Measurements from ENCODE around the gene TUB.
A peak's percentile ranks its signal among the peaks of the same experiment; 100 is the strongest.

The TUB gene

DNA sequence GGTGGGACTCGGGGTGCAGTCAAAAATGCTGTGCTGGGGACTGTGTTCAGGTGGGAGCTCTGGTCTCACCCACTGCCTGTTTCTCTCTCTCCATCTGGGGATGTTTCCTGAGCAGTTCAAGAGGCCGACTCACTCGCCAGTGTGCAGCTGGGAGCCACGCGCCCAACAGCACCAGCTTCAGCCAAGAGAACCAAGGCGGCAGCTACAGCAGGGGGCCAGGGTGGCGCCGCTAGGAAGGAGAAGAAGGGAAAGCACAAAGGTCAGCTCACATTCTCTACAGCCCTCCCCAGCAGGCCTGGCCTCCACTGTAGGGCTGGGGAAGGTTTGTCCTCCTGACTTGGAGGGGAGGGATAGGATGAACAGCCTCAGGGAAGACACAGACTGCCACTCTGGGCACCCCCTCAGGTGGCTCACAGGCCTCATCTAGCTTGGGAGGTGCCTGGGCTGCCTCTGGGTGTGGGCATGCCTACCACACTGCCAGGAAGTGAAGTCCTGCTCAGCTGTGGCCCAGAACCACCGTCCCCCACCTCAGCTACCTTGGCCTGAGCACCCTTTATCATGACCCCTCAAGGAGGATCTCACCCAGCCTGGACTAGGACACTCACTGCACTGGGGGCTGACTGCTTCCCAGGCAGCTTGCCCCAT, 13.0 kb downstream of the TUB start:
- DNase-seq: no peak

DNA sequence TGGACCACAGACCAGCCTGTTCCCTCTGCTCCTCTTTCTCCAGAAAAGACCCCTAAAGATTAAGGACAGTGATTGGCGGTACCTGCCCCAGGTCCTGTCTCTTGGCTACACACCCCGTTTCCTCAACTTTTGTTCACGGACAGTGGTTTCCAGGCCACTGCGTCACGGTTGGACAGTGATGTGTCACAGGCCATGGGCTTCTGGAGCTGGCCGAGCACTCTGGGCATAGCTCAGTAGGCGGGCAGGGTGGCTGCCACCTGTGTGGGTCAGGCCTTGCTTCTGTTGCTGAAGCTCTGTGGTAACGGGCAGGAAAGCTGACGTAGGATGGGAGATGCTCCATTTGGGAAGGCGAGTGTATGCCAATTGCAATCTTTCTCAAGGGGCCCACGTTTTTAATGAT, 13.6 kb downstream of the TUB start:
- DNase-seq: no peak

GRCh38 chr11:8095371-8095770, 14.4 kb downstream of the TUB start:
- DNase-seq: no peak

- no peak for DNase-seq
Observed at GRCh38 chr11:8095806-8096522, 15.0 kb downstream of the TUB start.

DNA sequence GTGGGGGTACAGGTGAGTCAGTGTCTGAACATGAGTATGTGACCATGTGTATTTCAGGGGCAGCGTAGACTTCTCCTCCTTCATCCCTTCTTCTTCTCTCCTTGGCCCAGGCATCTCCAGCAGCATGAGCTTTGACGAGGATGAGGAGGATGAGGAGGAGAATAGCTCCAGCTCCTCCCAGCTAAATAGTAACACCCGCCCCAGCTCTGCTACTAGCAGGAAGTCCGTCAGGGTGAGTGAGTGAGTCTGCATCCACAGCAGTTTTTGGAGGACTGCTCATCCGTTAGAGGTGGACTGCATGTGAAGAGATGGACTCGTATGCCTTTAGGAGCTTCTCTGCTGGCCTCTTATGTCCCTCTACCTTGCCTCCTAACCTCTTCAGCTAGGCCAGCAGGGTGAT, 15.6 kb downstream of the TUB start:
- DNase-seq: no peak

DNA sequence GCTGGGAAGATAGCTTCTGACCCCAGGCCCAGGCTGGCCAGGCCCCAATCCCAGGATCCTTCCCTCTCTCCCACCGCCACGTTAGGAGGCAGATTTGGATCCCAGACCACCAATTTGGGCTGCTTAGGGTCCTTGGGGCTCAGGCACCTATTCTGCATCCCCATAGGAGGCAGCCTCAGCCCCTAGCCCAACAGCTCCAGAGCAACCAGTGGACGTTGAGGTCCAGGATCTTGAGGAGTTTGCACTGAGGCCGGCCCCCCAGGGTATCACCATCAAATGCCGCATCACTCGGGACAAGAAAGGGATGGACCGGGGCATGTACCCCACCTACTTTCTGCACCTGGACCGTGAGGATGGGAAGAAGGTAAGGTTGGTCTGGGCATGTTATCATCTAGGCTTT, 16.1 kb downstream of the TUB start:
- no peak for DNase-seq

- no peak for DNase-seq
Observed at GRCh38 chr11:8097468-8097867, 16.5 kb downstream of the TUB start.

DNA sequence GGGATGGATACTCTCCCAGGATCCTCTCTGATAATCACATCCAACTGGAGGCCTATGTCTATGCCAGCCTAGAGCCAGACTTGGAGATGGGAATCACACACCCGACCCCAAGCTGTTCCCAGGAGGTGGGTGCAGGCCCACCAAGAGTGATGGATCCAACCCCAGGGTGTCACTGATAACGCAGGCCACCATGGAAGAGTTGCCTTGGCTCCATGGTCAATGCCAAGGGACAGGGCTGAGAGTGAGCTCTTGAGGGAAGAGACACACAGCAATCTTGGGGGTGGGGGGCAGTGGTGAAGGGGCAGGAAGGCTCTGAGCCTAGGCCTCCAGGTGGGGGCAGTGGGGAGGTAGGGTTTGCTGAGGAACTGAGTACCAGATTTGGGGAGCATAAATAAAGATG, 16.9 kb downstream of the TUB start:
- no peak for DNase-seq

GRCh38 chr11:8098361-8098760, 17.4 kb downstream of the TUB start:
- no peak for DNase-seq

DNA sequence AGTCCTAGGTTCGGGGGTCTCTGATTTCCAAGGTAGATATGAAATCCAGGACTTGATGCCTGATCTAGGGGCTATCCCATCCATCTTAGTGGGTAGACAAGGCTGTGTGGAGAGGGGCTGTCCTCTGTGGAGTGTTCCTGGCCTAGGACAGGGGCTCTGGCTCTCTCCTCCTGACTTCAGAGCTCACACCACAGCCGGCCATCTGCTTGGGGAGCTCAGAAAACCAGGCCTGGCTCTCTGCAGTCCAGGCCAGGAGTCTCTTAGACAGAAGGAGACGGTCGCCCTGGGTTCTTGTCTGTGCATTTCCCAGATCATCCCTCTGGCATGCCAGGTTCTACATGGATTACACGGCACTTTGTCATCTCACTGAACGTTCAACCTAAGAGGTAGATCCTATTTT, 17.9 kb downstream of the TUB start:
- DNase-seq: no peak

GRCh38 chr11:8099291-8099899, 18.4 kb downstream of the TUB start:
- DNase-seq: peak; percentile 77

GRCh38 chr11:8100158-8100557, 19.1 kb downstream of the TUB start:
- no peak for DNase-seq

- DNase-seq: no peak
Observed at GRCh38 chr11:8100605-8101004, 19.6 kb downstream of the TUB start.

GRCh38 chr11:8101421-8101820, 20.4 kb downstream of the TUB start:
- no peak for DNase-seq

- no peak for DNase-seq
Observed at GRCh38 chr11:8102296-8102915, 21.4 kb downstream of the TUB start.

DNA sequence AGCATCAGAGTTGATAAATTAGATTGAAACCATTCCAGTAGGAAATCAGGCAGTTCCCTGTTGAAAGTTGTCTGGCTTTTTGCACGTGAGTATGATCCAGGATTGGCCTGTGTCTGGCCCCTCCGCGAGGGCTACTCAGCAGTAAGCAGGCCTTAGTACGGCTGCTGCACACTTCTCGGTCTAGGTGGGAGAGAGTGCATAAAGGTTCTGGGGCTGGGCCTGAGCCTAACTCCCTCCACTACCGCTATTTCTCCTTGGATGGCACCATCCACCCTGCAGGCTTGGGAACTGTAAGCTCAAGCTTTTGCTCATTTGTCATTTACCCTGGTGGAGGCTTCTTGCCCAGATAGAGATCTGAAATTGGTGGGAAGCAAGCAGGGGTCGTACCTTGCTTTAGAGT, 22.0 kb downstream of the TUB start:
- no peak for DNase-seq

- no peak for DNase-seq
Observed at GRCh38 chr11:8103909-8104308, 22.9 kb downstream of the TUB start.

- no peak for DNase-seq
Observed at GRCh38 chr11:8105133-8105532, 24.1 kb downstream of the TUB start.

- DNase-seq: no peak
Observed at GRCh38 chr11:8105666-8106065, 24.7 kb downstream of the TUB start.

DNA sequence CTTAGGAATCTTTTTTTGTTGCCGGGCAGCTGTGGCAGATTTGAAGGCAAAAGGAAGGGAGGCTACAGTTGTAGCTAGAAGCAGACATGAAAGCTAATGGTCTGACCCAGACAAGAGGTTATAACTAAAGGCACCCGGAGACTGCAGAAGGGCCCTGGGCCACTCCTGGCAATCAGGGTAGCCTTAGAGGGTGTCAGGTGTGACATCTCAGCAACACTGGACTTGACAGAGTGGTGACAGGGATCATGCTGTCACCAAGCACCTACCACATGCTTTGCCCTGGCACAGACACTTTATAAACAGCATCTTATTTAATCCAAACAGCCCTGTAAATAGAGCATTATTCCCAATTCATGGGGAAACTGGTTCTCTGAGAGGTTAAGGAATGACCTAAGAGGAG, 25.7 kb downstream of the TUB start:
- no peak for DNase-seq

GRCh38 chr11:8107642-8108041, 26.6 kb downstream of the TUB start:
- DNase-seq: no peak

GRCh38 chr11:8108421-8108820, 27.4 kb downstream of the TUB start:
- no peak for DNase-seq

- DNase-seq: no peak
Observed at GRCh38 chr11:8109675-8110074, 28.7 kb downstream of the TUB start.

- DNase-seq: no peak
Observed at GRCh38 chr11:8110396-8110795, 29.4 kb downstream of the TUB start.
